Transverse colon (tissue), 3 donors: ENCODE measurements around the gene TGFBR2.

Experiments used
- EP300 ChIP-seq: sonication (generic); formaldehyde crosslinking; IDR thresholded peaks from one replicate; pipeline ENCODE4 v1.6.1; 2017; ENCODE audit warnings: antibody characterized with exemption, low read depth
- TF ChIP-seq, protein P1 (sequence below), 5 experiments: fragments of 200-600 bp in 3 of 5; fragments of 450-650 bp in 2 of 5; sonication (generic) in 3 of 5; IDR thresholded peaks; 1 replicate in 2 of 5; 2 replicates in 3 of 5; pipeline ENCODE4 v1.5.1; 2016 to 2017; ENCODE audit warnings: antibody characterized with exemption in 5 of 5, inconsistent platforms in 3 of 5, mild to moderate bottlenecking in 2 of 5, moderate library complexity in 1 of 5

DNA sequence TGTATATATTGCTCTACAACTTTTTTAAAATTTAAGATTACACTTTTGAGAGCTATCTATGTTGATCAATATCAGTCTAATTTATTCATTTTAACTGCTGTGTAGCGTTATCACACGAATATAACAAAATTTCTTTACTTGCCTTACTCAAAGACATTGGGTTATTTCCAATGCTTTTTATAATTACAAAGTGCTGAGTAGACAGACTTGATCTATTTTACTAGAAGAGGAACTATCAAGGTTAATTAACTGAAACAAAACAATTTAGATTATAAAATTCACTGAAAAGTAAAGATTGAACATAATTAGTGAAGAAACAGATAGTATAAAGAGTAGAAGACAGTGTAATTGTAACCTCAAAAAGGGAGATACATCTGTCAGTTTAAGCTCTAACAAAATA is 105.5 kb downstream of the TGFBR2 start:
- TF ChIP-seq EP300 = no peak
- TF ChIP-seq, protein P1, sequence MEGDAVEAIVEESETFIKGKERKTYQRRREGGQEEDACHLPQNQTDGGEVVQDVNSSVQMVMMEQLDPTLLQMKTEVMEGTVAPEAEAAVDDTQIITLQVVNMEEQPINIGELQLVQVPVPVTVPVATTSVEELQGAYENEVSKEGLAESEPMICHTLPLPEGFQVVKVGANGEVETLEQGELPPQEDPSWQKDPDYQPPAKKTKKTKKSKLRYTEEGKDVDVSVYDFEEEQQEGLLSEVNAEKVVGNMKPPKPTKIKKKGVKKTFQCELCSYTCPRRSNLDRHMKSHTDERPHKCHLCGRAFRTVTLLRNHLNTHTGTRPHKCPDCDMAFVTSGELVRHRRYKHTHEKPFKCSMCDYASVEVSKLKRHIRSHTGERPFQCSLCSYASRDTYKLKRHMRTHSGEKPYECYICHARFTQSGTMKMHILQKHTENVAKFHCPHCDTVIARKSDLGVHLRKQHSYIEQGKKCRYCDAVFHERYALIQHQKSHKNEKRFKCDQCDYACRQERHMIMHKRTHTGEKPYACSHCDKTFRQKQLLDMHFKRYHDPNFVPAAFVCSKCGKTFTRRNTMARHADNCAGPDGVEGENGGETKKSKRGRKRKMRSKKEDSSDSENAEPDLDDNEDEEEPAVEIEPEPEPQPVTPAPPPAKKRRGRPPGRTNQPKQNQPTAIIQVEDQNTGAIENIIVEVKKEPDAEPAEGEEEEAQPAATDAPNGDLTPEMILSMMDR (IDR thresholded peaks at IDR 0.05) = no peak
